ENCODE measurements around the gene RHBDF2.

The RHBDF2 gene

DNA sequence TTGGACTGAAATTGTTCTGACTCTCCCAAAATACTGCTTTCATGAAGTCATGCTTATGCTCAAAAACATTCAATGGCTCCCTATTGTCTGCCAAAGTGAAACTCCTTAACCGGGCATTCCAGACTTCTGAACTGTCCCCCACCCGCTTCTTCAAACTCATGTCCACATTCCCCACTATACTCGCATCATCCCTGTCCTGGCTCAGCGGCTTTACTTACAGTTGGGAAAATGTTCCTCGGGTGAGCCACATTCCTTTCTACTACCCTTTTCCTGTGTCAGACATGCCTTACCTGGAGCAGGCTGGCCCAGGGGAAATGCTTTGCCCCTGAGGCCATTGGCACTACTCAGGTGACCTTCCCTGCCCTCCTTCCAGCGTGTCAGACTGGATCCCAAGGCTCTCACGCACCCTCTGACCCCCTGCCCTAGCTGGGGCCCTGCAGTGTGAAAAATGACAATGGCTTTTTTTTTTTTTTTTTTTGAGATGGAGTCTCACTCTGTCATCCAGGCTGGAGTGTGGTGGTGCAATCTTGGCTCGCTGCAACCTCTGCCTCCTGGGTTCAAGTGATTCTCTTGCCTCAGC is 30.9 kb upstream of the RHBDF2 start:
- no peak overlapping the region for H3K9ac ChIP-seq (ENCODE audit: insufficient read length, low read depth)
- H3K4me3 ChIP-seq (ENCODE audit: insufficient read length, low read depth): no peak overlapping the region
- no peaks in the 10 kb centered on the region for H3K9me3 ChIP-seq (ENCODE audit: insufficient read depth, low read length)
- DNase-seq (ENCODE audit: low read depth, low spot score): no peak
- peaks cover 12% of the 10 kb centered on the region for H3K27me3 ChIP-seq (ENCODE audit: insufficient read depth, insufficient read length)
- TF ChIP-seq YY1 (IDR thresholded peaks at IDR 0.05; ENCODE audit: insufficient read depth, insufficient read length): no peak
- H3K36me3 ChIP-seq (ENCODE audit: insufficient read depth, insufficient read length, low read length): no peaks in the 10 kb centered on the region
- H3K4me1 ChIP-seq (ENCODE audit: insufficient read depth, insufficient read length): peaks cover 48% of the 10 kb centered on the region

DNA sequence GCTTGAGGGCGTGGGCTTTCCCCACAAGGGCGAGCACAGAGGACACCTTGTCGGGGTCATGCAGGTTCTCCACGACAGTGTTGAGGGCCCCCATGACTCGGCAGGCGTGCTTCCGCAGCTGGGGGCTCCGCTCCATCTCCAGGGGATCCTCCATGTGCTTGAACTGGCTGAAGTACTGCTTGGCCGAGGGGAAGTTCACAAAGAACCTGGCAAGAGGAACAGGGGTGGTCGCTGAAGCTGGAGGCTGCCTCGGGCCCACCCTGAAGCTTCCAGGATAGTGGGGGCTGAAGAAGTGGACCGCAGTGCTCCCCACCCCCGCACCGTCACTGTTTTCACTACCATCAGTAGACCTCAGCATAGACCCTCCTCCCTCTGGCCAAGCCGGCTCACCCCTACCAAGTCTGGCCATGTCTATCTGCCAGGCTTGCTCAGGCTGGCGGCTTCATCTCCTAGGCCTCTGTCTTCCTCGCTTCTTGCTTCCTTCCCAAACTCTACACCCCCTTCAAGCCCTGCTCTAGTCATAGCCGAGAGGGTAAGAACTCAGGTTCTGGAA is 30.3 kb upstream of the RHBDF2 start:
- no peak for TF ChIP-seq SUZ12 (IDR thresholded peaks at IDR 0.05; ENCODE audit: extremely low read depth, insufficient read depth, insufficient read length)
- TF ChIP-seq YY1 (IDR thresholded peaks at IDR 0.05; ENCODE audit: insufficient read depth, insufficient read length): no peak
- TF ChIP-seq ZNF274 (IDR thresholded peaks at IDR 0.05; ENCODE audit: low read depth, low read length): no peak
- no peak overlapping the region for H3K4me3 ChIP-seq (ENCODE audit: insufficient read length, low read depth)
- peaks cover 6% of the 10 kb centered on the region for H3K27me3 ChIP-seq (ENCODE audit: insufficient read depth, insufficient read length)
- no peaks in the 10 kb centered on the region for H3K9me3 ChIP-seq (ENCODE audit: insufficient read depth, low read length)
- no peak overlapping the region for H3K9ac ChIP-seq (ENCODE audit: insufficient read length, low read depth)
- H3K4me1 ChIP-seq (ENCODE audit: insufficient read depth, insufficient read length): peaks cover 45% of the 10 kb centered on the region
- no peak for DNase-seq (ENCODE audit: low read depth, low spot score)
- H3K36me3 ChIP-seq (ENCODE audit: insufficient read depth, insufficient read length, low read length): no peaks in the 10 kb centered on the region

DNA sequence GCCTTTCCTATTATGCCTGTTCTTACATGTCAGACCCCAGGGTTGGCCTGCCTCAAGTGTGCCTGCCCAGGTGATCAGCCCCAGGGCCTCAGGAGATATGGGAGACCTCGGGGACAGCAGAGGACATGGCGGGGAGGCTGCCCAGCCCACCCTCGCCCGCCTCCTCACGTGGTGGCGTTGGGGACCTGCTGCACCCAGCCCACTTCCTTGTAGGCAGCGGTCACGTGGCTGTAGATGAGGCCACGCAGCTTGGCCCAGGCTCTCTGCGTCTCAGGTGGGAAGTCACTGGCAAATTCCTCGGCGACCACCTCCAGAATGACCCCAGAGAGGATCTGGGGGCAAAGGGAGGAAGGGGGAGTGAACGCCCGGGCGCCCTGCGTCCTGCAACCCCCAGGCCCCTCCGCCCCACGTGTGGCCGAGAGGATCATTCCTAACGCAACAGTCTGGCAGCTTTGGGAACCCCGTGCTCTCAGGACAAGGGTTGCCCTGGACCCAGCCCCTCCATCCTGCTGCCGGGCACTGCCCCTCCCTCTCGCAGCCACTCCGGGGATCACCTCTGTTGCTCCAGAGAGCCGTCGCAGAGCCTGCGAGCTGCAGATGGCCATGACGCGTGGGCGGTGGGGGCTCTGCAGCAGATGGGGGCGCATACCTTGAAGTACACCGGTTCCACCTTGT is 29.7 kb upstream of the RHBDF2 start:
- Histone ChIP-seq H3K9me3 (ENCODE audit: insufficient read depth, low read length) (no peaks in the 10 kb centered on the region), H3K4me3 (ENCODE audit: insufficient read length, low read depth) (no peak overlapping the region), H3K4me1 (ENCODE audit: insufficient read depth, insufficient read length) (peaks cover 43% of the 10 kb centered on the region), H3K36me3 (ENCODE audit: insufficient read depth, insufficient read length, low read length) (no peaks in the 10 kb centered on the region), H3K9ac (ENCODE audit: insufficient read length, low read depth) (no peak overlapping the region), H3K27me3 (ENCODE audit: insufficient read depth, insufficient read length) (no peaks in the 10 kb centered on the region)
- TF ChIP-seq YY1 (IDR thresholded peaks at IDR 0.05; ENCODE audit: insufficient read depth, insufficient read length): no peak
- no peak for TF ChIP-seq SUZ12 (IDR thresholded peaks at IDR 0.05; ENCODE audit: extremely low read depth, insufficient read depth, insufficient read length)
- TF ChIP-seq ZNF274 (IDR thresholded peaks at IDR 0.05; ENCODE audit: low read depth, low read length): no peak
- DNase-seq (ENCODE audit: low read depth, low spot score): no peak

DNA sequence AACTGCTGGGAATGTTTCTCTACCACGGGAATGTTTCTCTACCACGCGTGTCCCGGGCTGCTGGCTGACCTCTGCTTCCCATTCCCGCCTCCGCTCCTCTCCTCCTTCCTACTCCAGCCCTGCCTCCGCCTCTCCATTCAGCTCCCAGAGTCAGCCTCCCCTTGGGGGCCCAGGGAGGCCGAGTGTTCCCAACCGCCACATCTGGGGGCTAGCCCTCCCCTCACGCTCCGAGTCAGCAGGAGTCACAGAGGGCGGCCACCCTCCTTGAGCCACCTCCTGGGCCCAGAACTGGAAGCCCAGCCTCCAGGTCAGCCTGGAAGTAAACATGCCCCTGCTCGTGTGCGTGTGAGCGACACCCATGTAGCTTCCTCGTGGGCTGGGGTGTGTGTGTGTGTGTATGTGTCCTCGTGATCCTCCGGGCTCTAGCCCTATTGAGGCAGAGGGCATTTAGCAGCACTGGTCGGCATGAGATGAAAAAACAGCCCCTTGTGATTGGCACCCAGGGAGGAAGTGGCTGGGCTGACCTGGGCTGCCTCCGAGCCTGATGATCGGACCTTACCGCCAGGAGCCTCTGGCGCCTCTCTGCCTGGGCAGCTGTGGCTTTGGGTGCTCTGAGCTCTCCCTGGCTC is 29.0 kb upstream of the RHBDF2 start:
- H3K9me3 ChIP-seq (ENCODE audit: insufficient read depth, low read length): no peaks in the 10 kb centered on the region
- DNase-seq (ENCODE audit: low read depth, low spot score): no peak
- no peak overlapping the region for H3K4me3 ChIP-seq (ENCODE audit: insufficient read length, low read depth)
- H3K4me1 ChIP-seq (ENCODE audit: insufficient read depth, insufficient read length): peaks cover 39% of the 10 kb centered on the region
- H3K27me3 ChIP-seq (ENCODE audit: insufficient read depth, insufficient read length): no peaks in the 10 kb centered on the region
- H3K36me3 ChIP-seq (ENCODE audit: insufficient read depth, insufficient read length, low read length): no peaks in the 10 kb centered on the region
- H3K9ac ChIP-seq (ENCODE audit: insufficient read length, low read depth): no peak overlapping the region
- TF ChIP-seq ZNF274 (IDR thresholded peaks at IDR 0.05; ENCODE audit: low read depth, low read length): no peak
- TF ChIP-seq SUZ12 (IDR thresholded peaks at IDR 0.05; ENCODE audit: extremely low read depth, insufficient read depth, insufficient read length): no peak

DNA sequence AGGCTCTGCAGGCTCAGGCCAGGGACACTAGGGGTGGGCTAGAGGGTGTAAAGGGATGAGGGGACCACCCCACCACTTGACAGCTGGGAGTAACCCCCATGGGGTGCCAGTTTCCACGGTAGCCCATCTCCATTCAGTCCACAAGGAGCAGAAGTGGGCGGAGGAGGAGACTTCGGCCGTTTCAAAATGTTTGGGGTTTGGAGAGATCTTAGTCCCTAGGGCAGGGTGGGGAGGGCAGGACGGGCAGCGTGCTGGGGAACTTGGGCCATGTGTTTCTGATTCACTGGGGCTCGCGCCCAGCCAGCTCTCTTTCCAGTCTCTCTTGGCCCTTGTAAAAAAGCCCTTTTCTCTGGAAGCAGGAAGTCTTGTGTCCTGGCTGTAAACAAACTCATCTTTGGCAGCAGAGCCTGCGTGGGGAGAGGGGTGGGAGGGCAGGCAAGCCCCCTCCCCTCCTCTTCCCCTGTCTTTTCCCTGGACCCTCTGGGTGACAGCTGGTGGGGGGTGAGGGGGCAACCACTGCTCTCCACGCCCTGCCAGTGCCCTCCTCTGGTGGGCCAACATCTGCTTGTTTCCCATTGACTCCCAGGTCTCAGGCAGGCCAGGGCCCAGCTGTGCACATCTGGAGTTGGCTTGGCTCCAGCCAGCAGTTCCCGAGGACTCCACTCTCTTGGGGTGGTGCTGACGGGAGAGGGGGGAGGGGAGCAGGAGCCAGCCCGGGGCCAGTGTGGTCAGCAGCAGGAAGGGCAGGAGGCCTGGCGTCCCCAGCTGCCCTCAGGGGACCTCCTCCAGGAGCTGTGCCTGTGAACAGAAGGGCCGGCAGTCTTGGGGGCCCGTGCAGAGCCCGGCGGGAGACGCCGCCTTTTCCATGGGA is 28.2 kb upstream of the RHBDF2 start:
- no peaks in the 10 kb centered on the region for H3K36me3 ChIP-seq (ENCODE audit: insufficient read depth, insufficient read length, low read length)
- H3K4me1 ChIP-seq (ENCODE audit: insufficient read depth, insufficient read length): peaks cover 36% of the 10 kb centered on the region
- no peak overlapping the region for H3K4me3 ChIP-seq (ENCODE audit: insufficient read length, low read depth)
- H3K9me3 ChIP-seq (ENCODE audit: insufficient read depth, low read length): no peaks in the 10 kb centered on the region
- no peaks in the 10 kb centered on the region for H3K27me3 ChIP-seq (ENCODE audit: insufficient read depth, insufficient read length)
- peak overlapping the region; percentile 12 for H3K9ac ChIP-seq (ENCODE audit: insufficient read length, low read depth)
- DNase-seq (ENCODE audit: low read depth, low spot score): no peak
- TF ChIP-seq ZNF274 (IDR thresholded peaks at IDR 0.05; ENCODE audit: low read depth, low read length): no peak
- TF ChIP-seq YY1 (IDR thresholded peaks at IDR 0.05; ENCODE audit: insufficient read depth, insufficient read length): no peak
- no peak for TF ChIP-seq SUZ12 (IDR thresholded peaks at IDR 0.05; ENCODE audit: extremely low read depth, insufficient read depth, insufficient read length)

DNA sequence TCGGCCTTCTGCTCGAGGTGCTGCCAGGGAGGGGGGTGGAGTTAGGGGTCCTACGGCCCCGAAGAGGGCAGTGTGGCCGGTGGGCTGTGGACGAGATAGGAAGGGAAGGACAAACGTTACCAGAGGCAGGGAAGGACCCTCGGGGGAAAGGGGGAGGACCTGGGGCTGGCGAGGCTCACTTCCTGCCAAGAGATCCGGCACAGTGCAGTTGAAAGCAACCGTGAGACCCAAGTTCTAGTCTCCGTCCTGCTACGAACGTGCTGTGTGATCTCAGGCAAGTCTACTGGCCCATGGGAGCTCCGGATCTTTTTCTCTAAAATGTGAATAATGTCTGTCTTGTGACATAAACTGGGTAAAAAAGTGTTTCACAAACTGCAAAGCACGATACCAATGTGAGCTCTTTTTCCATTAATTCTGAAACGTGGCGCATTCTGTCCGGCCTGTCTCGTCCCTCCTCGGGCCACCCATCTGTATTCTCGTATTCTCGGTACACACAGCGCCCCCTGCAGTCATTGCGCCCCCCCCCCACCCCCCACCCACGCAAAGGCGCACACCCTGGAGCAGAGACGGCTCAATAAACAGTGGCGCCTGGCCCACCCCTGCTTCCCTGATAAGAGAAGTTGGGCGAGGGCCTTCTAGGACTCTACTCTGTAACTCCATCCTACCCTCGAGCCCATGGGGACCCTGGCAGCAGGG is 27.5 kb upstream of the RHBDF2 start:
- H3K4me1 ChIP-seq (ENCODE audit: insufficient read depth, insufficient read length): peaks cover 36% of the 10 kb centered on the region
- peak overlapping the region; percentile 12 for H3K9ac ChIP-seq (ENCODE audit: insufficient read length, low read depth)
- H3K36me3 ChIP-seq (ENCODE audit: insufficient read depth, insufficient read length, low read length): no peaks in the 10 kb centered on the region
- H3K4me3 ChIP-seq (ENCODE audit: insufficient read length, low read depth): no peak overlapping the region
- TF ChIP-seq SUZ12 (IDR thresholded peaks at IDR 0.05; ENCODE audit: extremely low read depth, insufficient read depth, insufficient read length) (no peak), YY1 (IDR thresholded peaks at IDR 0.05; ENCODE audit: insufficient read depth, insufficient read length) (no peak), ZNF274 (IDR thresholded peaks at IDR 0.05; ENCODE audit: low read depth, low read length) (no peak)
- no peak for DNase-seq (ENCODE audit: low read depth, low spot score)
- H3K9me3 ChIP-seq (ENCODE audit: insufficient read depth, low read length): no peaks in the 10 kb centered on the region
- peaks cover under 1% of the 10 kb centered on the region for H3K27me3 ChIP-seq (ENCODE audit: insufficient read depth, insufficient read length)
